Measurements from ENCODE around the gene MIPOL1. TPM values are rescaled to one million over a fixed set of nuclear protein-coding genes. Genes with fewer than 3 reads are reported as not detected.
A peak's percentile ranks its signal among the peaks of the same experiment; 100 is the strongest.
"Not testable (repeated sequence)": the region's sequence is repeated elsewhere in the genome, so short reads cannot be mapped to it uniquely, and the experiment has no call there.

MIPOL1 gene
- total RNA-seq, 2 donors from 2014 or later: 8.6 to 27.0 TPM

DNA sequence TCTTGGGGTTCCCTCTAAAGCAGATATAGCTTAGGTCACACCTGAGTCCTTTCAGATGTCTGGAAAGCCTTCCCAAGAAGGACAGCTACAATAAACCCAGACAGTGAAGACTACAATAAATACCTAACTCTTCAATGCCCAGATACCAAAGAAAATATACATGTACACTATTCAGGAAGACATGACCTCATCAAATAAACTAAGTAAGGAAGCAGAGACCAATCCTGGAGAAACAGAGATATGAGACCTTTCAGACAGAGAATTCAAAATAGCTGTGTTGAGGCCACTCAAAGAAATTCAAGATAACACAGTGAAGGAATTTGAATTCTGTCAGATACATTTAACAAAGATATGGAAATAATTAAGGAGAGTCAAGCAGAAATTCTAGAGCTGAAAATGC is 15.3 kb downstream of the MIPOL1 start:
- Histone ChIP-seq H3K27ac (no peak overlapping the region), H3K4me1 (no peaks in the 10 kb centered on the region), H3K4me3 (no peak overlapping the region), H3K27me3 (no peaks in the 10 kb centered on the region), H3K36me3 (replicated peaks in 1 of 2; ENCODE audit: insufficient read depth in 1 of 2, low read depth in 2 of 2) (no peaks in the 10 kb centered on the region), H3K9me3 (no peaks in the 10 kb centered on the region)
- ATAC-seq: no peak
- TF ChIP-seq, protein P1, sequence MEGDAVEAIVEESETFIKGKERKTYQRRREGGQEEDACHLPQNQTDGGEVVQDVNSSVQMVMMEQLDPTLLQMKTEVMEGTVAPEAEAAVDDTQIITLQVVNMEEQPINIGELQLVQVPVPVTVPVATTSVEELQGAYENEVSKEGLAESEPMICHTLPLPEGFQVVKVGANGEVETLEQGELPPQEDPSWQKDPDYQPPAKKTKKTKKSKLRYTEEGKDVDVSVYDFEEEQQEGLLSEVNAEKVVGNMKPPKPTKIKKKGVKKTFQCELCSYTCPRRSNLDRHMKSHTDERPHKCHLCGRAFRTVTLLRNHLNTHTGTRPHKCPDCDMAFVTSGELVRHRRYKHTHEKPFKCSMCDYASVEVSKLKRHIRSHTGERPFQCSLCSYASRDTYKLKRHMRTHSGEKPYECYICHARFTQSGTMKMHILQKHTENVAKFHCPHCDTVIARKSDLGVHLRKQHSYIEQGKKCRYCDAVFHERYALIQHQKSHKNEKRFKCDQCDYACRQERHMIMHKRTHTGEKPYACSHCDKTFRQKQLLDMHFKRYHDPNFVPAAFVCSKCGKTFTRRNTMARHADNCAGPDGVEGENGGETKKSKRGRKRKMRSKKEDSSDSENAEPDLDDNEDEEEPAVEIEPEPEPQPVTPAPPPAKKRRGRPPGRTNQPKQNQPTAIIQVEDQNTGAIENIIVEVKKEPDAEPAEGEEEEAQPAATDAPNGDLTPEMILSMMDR (IDR thresholded peaks at IDR 0.05): no peak
- no peak for TF ChIP-seq POLR2A (IDR thresholded peaks at IDR 0.05)
- intact Hi-C loops (cut with DNase I): no loop called here
- no peak for DNase-seq

DNA sequence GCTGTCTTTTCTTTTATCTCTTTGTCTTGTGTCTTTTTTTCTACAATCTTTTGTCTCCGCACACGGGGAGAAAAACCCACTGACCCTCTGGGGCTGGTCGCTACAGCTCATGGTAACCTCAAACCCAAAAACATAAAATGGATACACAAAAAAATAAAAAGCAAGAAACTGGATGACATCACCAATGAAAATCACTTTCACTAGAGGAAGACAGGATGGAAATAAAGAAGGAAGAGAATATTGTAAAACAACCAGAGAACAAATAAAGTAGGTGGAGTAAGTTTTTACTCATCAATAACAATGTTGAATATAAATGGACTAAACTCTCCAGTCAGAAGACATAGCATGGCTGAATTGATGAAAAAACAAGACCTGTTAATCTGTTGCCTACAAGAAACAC is 17.6 kb downstream of the MIPOL1 start:
- WGBS, 2 donors: 91 to 97% methylated on average over 3 of the region's 3 CpGs
- Histone ChIP-seq H3K27me3 (no peaks in the 10 kb centered on the region), H3K27ac (no peak overlapping the region), H3K9me3 (no peaks in the 10 kb centered on the region), H3K4me3 (no peak overlapping the region), H3K4me1 (no peaks in the 10 kb centered on the region), H3K36me3 (replicated peaks in 1 of 2; ENCODE audit: insufficient read depth in 1 of 2, low read depth in 2 of 2) (no peaks in the 10 kb centered on the region)
- no peak for TF ChIP-seq POLR2A (IDR thresholded peaks at IDR 0.05)
- TF ChIP-seq, protein P1 (IDR thresholded peaks at IDR 0.05): no peak
- DNase-seq: no peak
- ATAC-seq: no peak
- intact Hi-C loops (cut with DNase I): no loop called here

DNA sequence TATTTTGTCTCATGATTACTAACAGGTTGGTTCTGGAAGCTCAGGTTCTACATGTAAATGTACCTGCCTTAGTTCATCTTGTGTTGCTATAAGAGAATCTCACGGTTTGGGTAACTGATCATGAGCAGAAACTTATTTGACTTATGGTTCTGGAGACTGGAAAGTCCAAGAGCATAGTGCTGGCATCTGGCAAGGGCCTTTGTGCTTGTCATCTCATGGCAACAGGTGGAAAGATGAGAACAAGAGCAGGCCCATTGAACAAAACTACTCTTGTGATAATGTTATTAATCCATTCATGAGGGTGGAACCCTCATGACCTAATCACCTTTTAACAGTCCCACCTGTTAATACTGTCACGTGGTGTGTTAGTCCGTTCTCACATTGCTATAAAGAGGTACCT is 23.3 kb downstream of the MIPOL1 start:
- Histone ChIP-seq H3K27ac (no peak overlapping the region), H3K27me3 (no peaks in the 10 kb centered on the region), H3K36me3 (replicated peaks in 1 of 2; ENCODE audit: insufficient read depth in 1 of 2, low read depth in 2 of 2) (no peaks in the 10 kb centered on the region), H3K9me3 (peaks cover 0 to 11% (median 0%) of the 10 kb centered on the region in 3 donors), H3K4me3 (no peak overlapping the region), H3K4me1 (no peaks in the 10 kb centered on the region)
- 97 to 98% methylated on average over 3 of the region's 3 CpGs for WGBS, 2 donors
- ATAC-seq: no peak
- DNase-seq: no peak
- intact Hi-C loops (cut with DNase I): no loop called here
- no peak for TF ChIP-seq POLR2A (IDR thresholded peaks at IDR 0.05)
- TF ChIP-seq, protein P1 (IDR thresholded peaks at IDR 0.05): no peak

DNA sequence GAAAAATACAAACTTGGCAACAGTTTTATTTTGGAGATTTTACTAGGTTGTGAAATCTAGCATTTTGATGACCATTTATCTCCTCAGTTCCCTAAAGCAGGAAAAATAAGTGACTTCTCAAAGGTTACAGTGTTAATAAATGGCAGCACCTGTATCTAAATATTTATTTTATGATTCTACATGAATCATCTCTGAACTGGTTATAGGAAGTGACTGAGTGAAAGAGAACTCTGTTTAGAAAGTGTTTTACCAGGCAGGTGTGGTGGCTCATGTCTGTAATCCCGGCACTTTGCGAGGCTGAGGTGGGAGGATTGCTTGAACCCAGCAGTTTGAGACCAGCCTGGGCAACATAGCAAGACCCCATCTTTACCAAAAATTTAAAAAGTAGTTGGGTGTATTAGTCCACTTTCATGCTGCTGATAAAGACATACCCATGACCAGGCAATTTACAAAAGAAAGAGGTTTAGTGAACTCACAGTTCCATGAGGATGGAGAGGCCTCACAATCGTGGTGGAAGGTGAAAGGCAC is 26.3 kb downstream of the MIPOL1 start:
- no peaks in the 10 kb centered on the region for H3K4me1 ChIP-seq
- no peak overlapping the region for H3K27ac ChIP-seq
- 84 to 92% methylated on average over 3 of the region's 3 CpGs for WGBS, 2 donors
- DNase-seq (no peak), ATAC-seq (no peak)
- peaks cover 0 to 3% of the 10 kb centered on the region in 2 donors for H3K27me3 ChIP-seq
- H3K9me3 ChIP-seq: peaks cover 0 to 11% (median 0%) of the 10 kb centered on the region in 3 donors
- intact Hi-C loops (cut with DNase I): no loop called here
- no peak for TF ChIP-seq POLR2A (IDR thresholded peaks at IDR 0.05)
- no peak overlapping the region for H3K4me3 ChIP-seq
- no peaks in the 10 kb centered on the region for H3K36me3 ChIP-seq (replicated peaks in 1 of 2; ENCODE audit: insufficient read depth in 1 of 2, low read depth in 2 of 2)

DNA sequence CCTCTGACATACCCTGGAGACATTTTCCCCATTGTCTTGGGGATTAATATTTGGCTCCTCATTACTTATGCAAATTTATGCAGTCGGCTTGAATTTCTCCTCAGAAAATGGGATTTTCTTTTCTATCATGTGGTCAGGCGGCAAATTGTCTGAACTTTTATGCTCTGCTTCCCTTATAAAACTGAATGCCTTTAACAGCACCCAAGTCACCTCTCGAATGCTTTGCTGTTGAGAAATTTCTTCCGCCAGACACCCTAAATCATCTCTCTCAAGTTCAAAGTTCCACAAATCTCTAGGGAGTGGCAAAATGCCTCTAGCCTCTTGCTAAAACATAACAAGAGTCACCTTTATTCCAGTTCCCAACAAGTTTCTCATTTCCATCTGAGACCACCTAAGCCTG is 27.9 kb downstream of the MIPOL1 start:
- H3K36me3 ChIP-seq (replicated peaks in 1 of 2; ENCODE audit: insufficient read depth in 1 of 2, low read depth in 2 of 2); H3K27ac ChIP-seq; intact Hi-C loops (cut with DNase I); H3K4me3 ChIP-seq; DNase-seq; ATAC-seq; H3K4me1 ChIP-seq; H3K27me3 ChIP-seq: not testable (repeated sequence)
- WGBS, 2 donors: 93 to 94% methylated on average over 4 of the region's 4 CpGs
- H3K9me3 ChIP-seq: peaks cover 0 to 11% (median 0%) of the 10 kb centered on the region in 3 donors

DNA sequence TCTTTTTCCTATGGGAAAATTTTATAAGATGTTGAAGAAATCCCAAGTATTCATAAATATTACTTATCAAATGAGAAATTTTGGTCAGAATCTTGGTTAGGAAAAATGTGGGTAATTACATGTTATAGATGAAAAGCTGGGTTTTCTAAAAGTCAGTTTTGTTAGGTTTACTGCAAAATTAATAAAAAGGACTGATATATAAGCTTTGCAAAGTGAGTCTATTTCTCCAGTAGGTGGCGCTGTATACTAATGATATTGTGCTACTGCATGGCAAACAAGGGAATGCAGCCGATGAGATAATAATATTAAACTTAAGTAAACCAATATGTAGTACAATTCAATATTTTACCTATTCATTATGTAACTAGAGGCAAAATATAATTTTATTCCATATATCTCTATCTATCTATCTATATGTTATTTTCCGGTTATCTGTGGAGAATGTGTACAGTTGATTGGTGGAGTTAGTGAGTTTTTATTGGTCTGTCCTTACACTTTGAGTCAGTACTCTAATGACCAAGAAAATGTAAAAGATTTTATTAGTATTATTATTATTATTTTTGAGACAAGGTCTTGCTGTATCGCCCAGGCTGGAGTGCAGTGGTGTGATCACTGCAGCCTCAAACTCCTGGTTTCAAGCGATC is 32.9 kb downstream of the MIPOL1 start:
- ATAC-seq: peak; percentile 53
- DNase-seq: peak in 2 of 4 donors; percentile 10 to 56
- no peaks in the 10 kb centered on the region for H3K36me3 ChIP-seq (replicated peaks in 1 of 2; ENCODE audit: insufficient read depth in 1 of 2, low read depth in 2 of 2)
- H3K27me3 ChIP-seq: peaks cover 0 to 3% of the 10 kb centered on the region in 2 donors
- H3K4me3 ChIP-seq: no peak overlapping the region
- TF ChIP-seq, protein P1 (IDR thresholded peaks at IDR 0.05): peak; percentile 45 to 95 (median 64)
- TF ChIP-seq POLR2A (IDR thresholded peaks at IDR 0.05): no peak
- H3K9me3 ChIP-seq: no peaks in the 10 kb centered on the region
- no peaks in the 10 kb centered on the region for H3K4me1 ChIP-seq
- intact Hi-C loops (cut with DNase I): loop anchor here (10.0 kb wide), 1 partner anchor 644 kb away; no protein-coding TSS in a partner anchor
- H3K27ac ChIP-seq: no peak overlapping the region
- WGBS, 2 donors: 55 to 56% methylated on average over 5 of the region's 5 CpGs
